ENCODE data around the gene MIA3. TPM values are rescaled to one million over a fixed set of nuclear protein-coding genes. Genes with fewer than 3 reads are reported as not detected.
A peak's percentile ranks its signal among the peaks of the same experiment; 100 is the strongest.
"Not testable (repeated sequence)": the region's sequence is repeated elsewhere in the genome, so short reads cannot be mapped to it uniquely, and the experiment has no call there.

MIA3 gene
- polyA plus RNA-seq, 3 donors, result 59.2 to 80.7 (median 72.2) TPM

DNA sequence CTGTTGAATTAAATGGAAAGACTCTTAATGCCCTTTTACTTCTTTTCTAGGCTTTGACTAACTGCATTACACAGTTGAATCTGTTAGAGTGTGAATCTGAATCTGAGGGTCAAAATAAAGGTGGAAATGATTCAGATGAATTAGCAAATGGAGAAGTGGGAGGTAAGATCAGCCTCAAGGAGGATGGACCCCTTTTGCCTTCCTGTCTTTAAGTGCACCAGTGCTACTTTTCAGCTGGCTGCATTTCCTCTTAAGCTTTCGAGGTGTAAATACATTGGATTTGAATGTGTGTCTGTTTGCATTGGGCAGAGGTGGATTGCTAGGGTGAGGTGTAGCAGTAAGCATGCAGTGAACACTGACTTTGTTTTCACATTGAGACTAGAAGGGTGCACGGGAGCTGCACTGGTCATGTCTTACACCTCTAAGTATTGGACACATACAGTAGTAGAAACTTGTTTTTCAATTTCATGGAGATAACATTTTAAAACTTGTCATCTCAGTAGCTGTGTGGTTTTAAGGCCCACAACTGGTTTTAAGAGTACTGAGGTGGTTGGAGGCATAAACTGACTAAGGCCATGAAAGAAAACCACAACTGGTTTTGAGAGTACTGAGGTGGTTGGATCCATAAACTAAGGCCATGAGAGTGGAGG is 35.4 kb downstream of the MIA3 start:
- no peak for DNase-seq (ENCODE audit: extremely low read depth in 1 of 11, low read depth in 9 of 11, low spot score in 4 of 11)

DNA sequence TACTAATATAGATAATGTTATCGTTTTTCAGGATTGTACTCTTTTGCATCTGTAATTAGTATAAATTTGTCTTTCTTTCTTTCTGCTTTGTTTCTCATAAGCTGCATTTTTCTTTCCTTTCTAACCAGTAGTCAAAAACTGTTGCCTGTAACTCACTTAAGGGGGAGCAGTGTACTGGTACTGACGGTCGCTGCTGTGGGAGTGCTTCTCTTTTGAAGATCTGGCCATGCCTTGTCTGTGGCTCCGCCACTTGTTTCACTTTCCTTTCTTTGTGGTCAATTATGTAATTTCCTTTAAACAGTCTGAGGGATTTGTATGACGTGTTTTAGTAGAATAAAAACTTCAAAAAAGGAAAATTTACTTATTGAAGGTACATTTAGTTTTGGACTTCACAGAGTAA is 37.0 kb downstream of the MIA3 start:
- DNase-seq (ENCODE audit: extremely low read depth in 1 of 11, low read depth in 9 of 11, low spot score in 4 of 11), result no peak

DNA sequence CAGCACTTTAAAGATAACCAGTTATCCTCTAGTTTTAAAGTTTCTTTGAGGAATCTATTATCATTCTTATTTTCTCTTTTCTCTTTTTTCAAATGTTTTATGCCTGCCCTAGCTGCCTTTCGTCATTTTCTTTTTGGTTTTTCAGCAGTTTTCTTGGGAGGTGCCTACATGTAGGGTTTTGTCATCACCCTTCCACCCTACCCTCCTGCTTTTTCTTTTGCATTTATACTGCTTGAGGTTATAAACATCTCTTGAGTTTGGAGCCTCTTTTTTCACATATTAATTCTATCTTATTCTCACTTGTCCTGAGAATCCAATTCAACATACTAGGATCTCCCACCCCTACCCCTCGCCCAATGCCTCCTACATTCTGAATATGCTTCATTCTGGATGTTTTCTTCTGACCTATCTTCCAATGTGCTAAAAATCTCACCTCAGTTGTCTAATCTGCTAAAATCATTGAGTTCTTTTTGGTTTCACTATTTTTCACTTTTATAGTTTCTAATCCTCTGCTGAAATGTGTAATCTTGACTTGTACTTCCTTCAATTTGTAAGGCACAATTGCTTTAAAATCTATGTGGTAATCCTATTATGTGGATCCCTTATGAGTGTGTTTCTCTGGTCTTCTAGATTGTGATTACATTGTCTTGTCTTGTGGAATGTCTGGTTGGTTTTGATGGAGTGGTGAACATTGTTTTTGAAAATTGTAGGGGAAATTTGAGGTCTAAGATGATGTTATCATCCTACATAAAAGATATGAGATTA is 38.7 kb downstream of the MIA3 start:
- DNase-seq (ENCODE audit: extremely low read depth in 1 of 11, low read depth in 9 of 11, low spot score in 4 of 11), result no peak

DNA sequence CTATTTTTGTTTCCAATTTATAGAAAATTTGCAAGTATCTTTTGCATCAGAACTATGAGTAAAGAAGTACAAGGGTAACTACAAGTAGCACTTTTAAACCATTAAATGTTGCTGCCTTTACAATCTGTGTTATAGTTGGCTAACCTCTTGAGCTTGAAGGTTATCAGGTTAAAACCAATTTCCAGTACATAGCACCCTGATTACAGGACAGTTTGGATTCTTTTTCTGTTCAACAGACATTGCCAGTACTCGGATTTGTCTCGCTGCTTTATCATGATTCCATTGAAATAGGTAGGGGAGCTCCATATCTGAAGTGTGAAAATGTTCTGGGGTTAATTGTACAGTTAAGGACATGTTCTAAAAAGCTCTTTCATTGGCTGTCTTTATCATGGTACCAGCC is 40.0 kb downstream of the MIA3 start:
- no peak for DNase-seq (ENCODE audit: extremely low read depth in 1 of 11, low read depth in 9 of 11, low spot score in 4 of 11)

DNA sequence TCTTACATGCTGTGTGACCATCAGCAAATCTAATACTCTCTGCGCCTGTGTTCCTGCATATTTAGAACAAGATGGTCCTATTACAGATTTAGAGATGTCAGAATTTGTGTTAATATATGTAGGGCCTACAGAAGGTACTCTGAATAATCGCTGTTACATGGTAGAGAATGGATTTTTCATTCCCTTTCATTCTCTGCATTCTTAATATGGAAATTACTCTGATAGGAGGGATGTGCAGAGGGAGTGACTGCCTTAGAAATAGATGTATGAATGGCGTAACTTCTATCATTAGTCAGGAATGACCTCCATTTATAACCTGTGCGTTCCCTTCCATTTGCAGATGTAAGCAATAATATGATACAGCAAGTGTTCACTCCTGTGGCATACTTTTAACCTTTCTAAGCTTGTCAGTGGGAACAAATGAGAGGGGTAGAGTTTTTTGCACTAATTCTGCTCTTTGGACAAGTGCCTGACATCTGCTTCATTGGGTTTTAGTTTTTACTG is 45.6 kb downstream of the MIA3 start:
- DNase-seq (ENCODE audit: extremely low read depth in 1 of 11, low read depth in 9 of 11, low spot score in 4 of 11), result no peak

DNA sequence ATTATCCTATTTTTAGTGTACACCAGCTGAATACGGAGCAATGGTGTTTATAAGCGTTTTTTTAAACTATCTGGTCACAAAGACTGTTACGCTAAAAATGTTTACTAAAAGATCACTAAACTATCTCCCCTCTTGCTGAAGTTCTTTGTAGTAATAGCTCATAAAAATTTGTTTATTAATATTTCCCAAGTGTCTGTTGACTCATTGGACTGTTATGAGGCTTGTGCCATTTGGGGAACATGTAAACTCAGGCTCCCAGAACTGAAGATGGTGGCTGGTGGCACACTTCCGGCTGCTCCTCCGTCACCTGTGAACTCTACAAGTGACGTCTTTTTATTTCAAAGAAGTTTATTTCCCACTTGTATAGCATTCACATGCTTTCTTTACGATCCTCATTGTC is 48.1 kb downstream of the MIA3 start:
- DNase-seq (ENCODE audit: extremely low read depth in 1 of 11, low read depth in 9 of 11, low spot score in 4 of 11), result no peak

DNA sequence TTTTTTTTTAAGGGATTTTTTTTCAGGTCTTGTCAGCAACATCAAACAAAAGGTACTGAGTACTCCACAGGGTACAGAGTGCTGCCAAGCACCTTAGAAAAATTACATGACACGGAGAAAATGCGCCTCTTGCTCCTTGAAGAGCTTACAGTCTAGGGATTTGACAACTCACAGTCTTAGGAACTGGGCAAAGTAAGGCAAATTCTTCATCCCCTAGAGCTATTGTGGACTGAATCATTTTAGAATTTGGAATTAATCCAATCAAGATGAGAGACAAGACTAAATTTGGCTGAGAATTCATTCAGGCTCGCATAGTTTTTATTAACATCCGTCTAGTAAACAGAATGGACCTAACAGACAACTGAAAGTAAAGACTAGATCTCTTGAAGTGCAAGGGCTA is 50.3 kb downstream of the MIA3 start:
- not testable (repeated sequence) for DNase-seq (ENCODE audit: extremely low read depth in 1 of 11, low read depth in 9 of 11, low spot score in 4 of 11)

DNA sequence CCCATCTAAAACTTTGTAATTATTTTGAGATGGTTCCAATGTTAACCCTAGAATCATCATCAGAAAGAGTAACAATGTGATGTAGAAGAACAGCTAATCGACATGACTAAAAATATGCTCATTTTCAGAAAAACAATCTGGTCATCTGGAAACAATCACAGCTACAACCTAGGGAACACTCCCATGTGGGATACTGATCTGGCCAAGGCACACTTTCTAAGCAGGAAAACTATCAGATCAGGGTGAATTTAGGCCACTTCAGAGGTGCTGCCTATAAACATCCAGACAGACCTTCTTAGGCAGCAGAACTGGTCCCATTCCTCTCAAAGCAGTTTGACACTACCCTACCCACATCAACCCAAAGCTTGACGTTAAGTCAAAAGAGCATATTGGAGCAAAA is 51.2 kb downstream of the MIA3 start:
- not testable (repeated sequence) for DNase-seq (ENCODE audit: extremely low read depth in 1 of 11, low read depth in 9 of 11, low spot score in 4 of 11)

DNA sequence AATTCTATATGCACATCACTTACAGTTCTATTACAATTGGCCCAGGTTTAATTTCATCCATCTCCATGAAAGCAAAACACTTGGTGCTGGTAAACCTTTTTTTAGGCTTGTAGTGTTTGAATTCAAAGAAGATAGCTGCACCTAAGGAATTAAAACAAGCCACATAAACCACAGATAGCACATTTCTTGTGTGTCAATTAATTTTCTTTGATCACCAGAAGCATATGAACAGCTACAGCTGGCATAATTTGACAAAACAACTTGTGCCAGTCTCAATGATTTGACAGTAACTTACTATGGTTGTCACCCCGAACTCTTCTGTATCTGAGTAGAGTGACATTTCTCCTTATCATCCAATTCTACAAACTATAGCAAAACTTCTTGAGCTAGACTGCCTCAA is 52.2 kb downstream of the MIA3 start:
- DNase-seq (ENCODE audit: extremely low read depth in 1 of 11, low read depth in 9 of 11, low spot score in 4 of 11), result no peak

DNA sequence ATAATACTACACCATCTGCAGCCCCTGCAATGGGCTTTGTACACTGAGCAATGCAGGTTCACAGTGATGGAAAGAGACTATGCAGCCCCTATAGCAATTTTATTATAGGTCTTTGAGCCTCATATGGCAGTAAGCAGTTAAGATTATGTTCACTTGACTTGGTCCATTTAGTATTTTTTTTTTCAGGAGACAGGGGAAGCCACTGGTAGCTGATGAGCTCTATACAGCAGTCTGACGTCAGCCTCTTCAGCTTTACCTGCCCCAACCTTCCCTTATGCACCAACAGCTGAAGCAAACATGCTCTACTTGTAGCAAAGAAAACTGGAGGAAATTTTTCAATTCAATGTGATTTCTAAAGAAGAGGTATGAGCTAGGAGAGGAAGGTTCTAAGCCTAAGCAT is 62.2 kb downstream of the MIA3 start:
- no peak for DNase-seq (ENCODE audit: extremely low read depth in 1 of 11, low read depth in 9 of 11, low spot score in 4 of 11)

DNA sequence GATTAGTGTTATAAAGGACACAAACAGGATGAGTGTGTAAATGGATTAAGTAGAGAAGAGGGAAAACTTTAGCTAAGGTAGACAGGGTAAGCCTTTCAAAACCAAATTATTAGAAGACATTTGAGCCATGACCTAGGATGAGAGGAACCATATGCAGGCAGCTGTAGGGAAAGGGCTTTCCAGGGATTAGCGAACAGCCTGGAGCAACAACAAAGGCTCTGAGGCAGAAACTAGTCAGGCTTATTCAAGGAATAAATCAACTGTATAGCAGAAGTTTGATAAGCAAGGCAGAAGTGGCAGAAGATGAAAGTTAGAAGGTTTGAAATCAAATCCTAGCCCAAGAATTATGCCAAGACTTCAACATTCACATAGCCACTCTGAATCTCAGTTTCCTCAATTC is 73.1 kb downstream of the MIA3 start:
- DNase-seq (ENCODE audit: extremely low read depth in 1 of 11, low read depth in 9 of 11, low spot score in 4 of 11), result no peak

DNA sequence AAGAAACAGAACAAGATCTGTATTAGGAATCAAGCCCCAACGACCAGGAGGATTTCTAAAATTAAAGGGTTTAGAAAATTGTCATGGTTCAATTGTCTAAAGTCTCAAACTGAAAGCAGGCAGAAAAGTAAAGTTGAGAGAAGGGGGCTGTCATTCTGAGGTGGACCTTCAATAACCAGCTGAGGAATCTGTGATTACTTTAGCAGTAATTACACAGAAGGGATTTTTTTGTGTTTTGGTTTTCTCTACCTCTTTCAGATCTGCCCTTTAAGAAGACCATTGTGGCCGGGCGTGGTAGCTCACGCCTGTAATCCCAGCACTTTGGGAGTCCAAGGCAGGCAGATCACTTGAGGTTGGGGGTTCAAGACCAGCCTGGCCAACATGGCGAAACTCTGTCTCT is 77.0 kb downstream of the MIA3 start:
- no peak for DNase-seq (ENCODE audit: extremely low read depth in 1 of 11, low read depth in 9 of 11, low spot score in 4 of 11)

DNA sequence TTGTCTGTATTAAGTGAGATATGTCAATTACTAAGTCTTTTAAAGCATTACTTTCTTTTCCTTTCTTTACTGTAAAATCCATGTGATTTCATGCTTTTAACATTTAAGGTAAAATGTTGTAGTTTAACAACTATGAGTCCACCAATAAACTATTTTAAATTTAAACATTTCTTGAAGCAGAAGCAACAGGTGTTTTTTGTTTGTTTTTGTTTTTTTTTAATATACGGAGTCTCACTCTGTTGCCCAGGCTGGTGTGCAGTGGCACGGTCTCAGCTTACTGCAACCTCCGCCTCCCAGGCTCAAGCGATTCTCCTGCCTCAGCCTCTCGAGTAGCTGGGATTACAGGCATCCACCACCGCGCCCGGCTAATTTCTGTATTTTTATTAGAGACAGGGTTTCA is 78.8 kb downstream of the MIA3 start:
- DNase-seq (ENCODE audit: extremely low read depth in 1 of 11, low read depth in 9 of 11, low spot score in 4 of 11), result no peak

DNA sequence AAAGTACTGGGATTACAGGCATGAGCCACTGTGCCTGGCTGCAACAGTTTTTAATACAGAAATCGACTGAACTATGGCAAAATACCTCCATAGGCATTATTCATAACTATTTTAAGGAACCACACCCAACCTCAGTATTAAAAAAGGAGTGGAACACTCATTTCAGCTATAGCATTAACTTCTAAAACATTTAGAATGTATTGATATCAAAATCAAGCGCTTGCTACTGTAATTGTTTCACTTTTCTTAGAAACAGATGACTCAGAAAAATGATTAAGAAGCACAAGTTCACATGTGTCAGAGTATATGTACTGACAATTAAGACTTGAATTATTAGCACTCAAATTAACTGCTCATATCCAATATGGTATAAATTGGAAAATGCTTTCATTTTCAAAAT is 79.3 kb downstream of the MIA3 start:
- no peak for DNase-seq (ENCODE audit: extremely low read depth in 1 of 11, low read depth in 9 of 11, low spot score in 4 of 11)

DNA sequence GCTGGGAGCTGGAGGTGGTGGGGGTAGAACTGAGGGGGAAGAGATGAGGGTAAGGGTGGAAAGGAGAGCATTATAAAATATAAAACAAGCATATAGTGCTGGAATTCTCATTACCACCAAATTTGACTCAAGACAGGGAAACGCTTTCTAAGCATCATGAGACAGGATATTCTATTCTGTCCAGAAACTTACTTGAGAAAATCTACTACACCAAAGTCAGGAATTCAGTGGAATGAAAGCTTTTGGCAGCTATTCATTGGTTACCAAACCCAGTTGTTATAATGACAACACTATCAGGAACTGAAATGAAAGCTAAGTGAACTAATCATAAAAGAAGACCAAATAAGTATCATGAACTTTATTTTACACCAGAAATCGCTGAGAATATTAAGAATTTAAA is 79.9 kb downstream of the MIA3 start:
- DNase-seq (ENCODE audit: extremely low read depth in 1 of 11, low read depth in 9 of 11, low spot score in 4 of 11), result no peak

DNA sequence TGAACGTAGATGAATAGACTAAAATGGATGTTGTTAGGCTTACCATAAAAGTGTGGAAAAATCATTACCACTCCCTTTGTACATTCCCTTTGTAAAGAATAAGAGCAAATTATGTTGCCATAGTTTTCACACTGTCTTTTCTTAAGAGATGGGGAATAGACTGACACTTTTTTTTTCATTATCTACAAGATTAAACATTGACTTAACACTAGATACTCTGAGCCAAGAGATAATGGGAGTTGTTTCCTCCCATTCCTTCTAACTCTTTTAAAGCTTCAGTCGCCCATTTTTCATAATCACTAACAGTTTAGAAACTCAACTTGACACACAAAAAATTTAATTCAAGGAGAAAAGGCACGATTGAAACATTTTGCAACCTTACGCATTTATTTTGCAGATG is 84.3 kb downstream of the MIA3 start:
- no peak for DNase-seq (ENCODE audit: extremely low read depth in 1 of 11, low read depth in 9 of 11, low spot score in 4 of 11)

DNA sequence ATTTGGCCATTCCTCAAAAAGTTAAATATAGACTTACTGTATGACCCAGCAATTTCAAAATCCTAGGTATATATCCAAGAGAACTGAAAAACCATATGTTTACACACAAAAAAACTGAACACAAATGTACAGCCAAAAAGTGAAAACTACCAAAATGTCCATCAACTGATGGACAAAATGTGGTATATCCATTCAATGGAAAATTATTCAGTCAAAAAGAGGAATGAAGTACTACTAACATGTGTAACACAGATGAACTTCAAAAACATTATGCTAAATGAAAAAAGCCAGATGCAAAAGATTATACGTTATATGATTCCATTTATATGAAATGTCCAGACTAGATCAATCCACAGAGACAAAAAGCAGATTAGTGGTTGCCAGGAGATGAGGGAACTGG is 86.4 kb downstream of the MIA3 start:
- DNase-seq (ENCODE audit: extremely low read depth in 1 of 11, low read depth in 9 of 11, low spot score in 4 of 11), result no peak

DNA sequence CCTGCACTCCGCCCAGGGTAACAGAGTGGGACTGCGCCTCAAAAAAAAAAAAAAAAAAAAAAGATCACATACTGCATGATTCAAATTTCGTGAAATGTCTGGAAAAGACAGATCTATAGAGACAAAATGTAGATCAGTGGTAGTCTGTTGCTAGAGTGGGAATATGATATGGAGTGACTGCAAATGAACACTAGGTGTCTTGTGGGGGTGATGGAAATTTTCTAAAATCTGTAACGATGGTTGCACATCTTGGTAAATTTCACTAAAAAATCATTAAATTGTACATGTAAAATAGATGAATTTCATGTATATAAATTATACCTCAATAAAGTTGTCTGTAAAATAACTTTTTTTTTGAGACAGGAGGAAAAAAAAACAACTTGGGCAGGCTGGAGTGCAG is 88.9 kb downstream of the MIA3 start:
- DNase-seq (ENCODE audit: extremely low read depth in 1 of 11, low read depth in 9 of 11, low spot score in 4 of 11), result no peak

DNA sequence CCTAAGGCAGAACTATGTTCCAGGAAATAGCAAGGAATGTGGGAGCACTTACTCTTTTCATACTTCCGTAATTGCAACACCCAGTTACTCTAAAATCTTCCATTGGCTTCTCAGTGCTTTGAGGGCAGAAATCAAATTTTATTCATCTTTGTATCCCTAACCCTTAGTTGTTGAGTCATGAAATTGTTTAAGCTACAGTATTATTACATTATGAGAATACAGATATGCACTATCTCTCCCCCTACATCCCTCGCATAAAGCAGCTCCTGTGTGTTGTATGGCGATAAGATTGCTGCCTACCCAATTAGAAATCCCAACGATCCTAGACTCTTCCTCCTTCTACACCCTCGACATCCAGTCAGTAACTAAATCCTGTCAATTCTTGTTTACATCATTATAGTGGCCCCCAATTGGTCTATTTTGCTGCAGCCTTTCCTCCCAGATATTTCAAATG is 91.8 kb downstream of the MIA3 start:
- DNase-seq (ENCODE audit: extremely low read depth in 1 of 11, low read depth in 9 of 11, low spot score in 4 of 11), result no peak

DNA sequence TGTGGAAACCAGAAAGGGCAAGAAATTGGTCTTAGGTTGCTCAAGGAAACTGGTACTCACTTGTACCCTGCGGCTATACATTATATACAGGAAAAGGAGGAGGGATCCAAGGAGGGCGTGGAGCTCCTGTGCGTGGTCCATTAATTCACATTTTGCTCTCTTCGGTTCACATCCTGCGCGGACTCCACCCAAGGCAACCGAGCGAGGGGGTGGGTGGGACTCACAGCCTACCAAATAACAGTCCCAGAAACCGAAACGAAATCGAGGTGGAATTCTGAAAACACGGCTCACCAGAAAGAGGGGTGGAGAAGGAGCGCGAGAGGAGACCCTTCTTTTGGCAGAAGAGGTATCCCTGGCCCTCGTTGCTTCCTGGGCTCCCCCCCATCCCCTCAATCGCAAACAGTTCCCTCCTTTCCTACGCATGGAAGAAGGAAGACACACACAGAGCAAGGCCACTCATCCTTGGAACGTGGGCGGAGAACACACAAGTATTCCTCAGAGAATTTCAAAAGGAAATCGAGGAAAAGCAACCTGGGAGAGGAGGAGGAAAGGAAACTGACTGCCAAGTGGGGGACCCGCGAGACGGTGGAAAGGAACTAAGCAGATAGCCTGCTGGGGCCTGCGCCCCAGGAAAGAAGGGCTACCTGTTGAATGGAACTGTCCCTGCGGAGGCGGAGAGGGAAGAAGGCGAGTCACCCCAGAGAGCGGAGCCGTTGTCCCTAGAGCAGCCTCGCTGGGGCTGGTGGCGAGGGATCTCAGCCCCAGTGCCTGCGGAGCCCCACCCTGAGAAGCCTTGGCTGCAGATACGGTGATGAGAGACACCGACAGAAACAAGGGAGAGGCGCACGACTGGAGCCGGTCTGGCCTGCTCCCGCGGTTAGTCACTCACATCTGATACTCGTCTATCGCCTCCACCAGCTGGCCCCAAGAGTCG is 93.7 kb downstream of the MIA3 start:
- DNase-seq (ENCODE audit: extremely low read depth in 1 of 11, low read depth in 9 of 11, low spot score in 4 of 11), result peak in 9 of 11 donors; percentile 35 to 54 (median 47)

Measured in renal cortex interstitium (tissue), 11 donors.